GM19239 (cell line): ENCODE measurements around the gene ENPP7.

Source experiments
- DNase-seq: peaks from one replicate; pipeline ENCODE4 v3.0.0; 2011; ENCODE audit warnings: low spot score; ENCODE audit not compliant: insufficient read length
- FAIRE-seq: peaks from 2 replicates; lab custom pipeline; 2011; peaks lifted over from hg19 to GRCh38; lab: Jason Lieb, UNC

The ENPP7 gene, protein sequence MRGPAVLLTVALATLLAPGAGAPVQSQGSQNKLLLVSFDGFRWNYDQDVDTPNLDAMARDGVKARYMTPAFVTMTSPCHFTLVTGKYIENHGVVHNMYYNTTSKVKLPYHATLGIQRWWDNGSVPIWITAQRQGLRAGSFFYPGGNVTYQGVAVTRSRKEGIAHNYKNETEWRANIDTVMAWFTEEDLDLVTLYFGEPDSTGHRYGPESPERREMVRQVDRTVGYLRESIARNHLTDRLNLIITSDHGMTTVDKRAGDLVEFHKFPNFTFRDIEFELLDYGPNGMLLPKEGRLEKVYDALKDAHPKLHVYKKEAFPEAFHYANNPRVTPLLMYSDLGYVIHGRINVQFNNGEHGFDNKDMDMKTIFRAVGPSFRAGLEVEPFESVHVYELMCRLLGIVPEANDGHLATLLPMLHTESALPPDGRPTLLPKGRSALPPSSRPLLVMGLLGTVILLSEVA

GRCh38 chr17:79730769-79731483 lies at the start of gene ENPP7:
Gene ENPP7 (plus strand): TSS chr17:79730943. CDS start chr17:79731140, 197 bp downstream.
- no peak for FAIRE-seq
- DNase-seq = no peak

GRCh38 chr17:79681101-79681621 lies 49.6 kb upstream of the ENPP7 start:
- FAIRE-seq = no peak
- no peak for DNase-seq

DNA sequence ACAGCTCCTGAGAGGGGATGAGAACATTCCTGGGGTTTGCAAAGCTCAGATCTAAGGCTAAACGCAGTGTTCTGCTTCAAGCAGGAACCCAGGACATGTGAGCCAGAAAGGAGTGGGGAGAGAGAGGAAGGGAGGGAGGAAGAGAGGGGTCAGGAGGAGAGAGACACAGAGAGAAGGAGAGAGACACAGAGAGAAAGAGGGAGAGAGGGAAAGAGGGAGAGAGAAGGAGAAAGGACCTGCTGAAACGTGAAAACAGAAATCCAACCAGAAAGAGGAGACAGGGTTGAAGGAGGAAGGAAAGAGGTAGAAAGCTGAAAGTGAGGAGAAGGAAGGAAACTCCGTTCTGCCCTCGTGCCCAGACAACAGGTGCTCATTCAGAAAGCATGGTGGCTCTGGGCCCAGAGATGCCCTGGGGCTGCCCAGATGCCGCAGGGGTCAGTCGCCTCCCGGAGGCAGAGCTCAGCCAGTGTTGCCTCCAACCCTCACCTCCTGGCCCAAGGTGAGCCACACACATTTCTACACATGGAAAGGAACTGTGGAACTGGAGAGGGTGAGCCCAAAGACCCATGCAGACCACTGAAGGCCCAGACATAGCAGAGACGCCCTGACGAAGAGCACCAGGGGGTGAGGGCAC lies 49.0 kb upstream of the ENPP7 start:
- FAIRE-seq (no peak), DNase-seq (no peak)

- FAIRE-seq (no peak), DNase-seq (no peak)
Measured at GRCh38 chr17:79683365-79683764, 47.4 kb upstream of the ENPP7 start.

- FAIRE-seq (no peak), DNase-seq (no peak)
Measured at GRCh38 chr17:79684132-79684985, 46.4 kb upstream of the ENPP7 start.

DNA sequence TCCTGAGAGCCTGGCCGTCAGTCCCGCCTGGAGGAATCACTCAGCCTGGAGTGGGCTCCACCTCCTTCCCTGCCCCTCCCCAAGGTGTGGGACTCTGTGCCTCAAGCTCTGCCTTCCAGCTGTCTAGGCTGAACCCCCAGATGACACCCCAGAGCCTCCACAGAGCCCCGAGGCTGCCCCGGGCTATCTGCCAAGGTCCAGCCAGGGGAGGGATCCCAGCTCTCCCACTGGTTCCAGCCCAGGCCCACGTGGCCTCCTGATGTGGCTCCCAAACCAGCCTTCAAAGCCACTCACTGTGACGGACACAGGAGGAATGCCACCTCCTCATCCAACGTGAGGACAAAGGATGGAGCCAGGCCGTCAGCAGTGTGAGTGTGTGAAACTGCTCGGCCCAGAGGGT lies 45.6 kb upstream of the ENPP7 start:
- FAIRE-seq (no peak), DNase-seq (no peak)

DNA sequence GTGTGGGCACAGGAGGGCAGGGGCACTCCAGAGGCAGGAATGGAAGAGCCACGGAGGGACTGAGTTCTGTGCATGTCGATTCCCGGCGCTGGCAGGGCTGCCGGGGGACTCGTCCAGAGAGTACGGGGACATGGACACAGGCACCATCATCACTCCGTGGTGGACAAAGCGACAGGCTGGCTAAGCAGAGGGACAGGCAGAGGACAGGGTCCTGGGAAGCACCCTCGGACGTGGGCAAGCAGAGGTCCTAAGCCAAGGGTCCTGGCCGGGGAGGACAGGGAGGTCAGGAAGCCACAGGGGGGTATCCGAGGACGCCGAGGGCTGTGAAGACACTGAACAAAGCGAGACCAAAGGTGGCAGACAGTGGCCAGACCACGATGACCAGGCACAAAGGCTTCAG lies 44.3 kb upstream of the ENPP7 start:
- no peak for DNase-seq
- no peak for FAIRE-seq

DNA sequence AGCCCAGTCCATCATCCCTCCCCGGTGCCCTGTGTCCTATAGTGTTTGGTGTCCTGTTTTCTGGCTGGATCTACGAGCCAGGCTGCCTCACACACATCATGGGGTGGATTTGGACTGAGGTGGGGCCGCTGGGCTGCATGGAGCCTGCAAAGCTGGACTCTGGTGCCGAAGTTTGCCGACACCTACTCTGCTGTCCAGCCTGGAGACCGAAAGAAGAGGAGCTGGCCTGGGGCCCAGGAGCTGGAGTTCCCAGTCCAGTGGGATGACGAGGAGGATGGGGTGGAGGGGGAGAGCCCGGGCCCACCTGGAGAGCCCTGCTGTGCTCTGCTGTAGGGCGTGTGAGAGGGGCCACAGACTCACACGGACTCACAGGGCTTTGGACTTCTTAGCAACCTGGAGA lies 40.3 kb upstream of the ENPP7 start:
- FAIRE-seq (no peak), DNase-seq (no peak)

DNA sequence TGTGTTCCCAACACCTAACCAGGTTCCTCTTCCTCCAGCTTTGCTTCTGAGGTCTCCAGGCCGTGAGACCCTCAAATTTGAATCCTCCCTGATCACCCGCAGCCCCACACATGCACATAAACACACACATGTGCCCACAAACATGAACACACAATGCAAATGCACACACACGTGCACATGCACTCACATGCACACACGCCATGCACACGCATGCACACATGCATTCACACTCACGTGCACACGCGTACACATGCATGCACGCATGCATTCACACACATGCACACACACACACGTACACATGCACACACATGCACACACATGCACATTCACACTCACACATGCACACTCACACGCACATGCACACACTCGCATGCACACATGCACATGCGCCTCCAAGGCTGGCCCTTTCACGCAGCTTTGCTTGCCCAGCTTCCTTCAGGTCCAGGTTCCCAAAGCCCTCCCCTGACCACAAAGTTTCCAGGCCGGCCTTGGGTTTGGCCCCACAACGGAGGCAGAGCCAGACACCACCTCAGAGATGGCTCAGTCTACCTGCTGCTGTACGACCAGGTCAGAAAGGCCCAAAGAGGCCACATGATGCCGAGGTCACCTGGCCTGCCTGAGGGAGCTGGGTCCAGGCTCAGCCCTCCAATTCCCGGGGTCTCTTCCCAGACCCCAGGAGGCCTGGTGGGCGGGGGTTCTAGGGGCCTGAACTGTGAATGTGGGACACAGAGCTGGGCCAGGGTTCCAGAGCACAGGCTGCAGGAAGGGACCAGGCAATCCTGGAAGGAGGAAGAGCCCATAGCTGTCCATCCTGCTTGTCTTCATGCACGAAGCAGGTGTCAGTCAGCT lies 39.5 kb upstream of the ENPP7 start:
- no peak for FAIRE-seq

GRCh38 chr17:79691931-79692330 lies 38.8 kb upstream of the ENPP7 start:
- FAIRE-seq = no peak
- no peak for DNase-seq

More for the DNA sequence above, 39.5 kb upstream of the ENPP7 start:
- no peak for DNase-seq

DNA sequence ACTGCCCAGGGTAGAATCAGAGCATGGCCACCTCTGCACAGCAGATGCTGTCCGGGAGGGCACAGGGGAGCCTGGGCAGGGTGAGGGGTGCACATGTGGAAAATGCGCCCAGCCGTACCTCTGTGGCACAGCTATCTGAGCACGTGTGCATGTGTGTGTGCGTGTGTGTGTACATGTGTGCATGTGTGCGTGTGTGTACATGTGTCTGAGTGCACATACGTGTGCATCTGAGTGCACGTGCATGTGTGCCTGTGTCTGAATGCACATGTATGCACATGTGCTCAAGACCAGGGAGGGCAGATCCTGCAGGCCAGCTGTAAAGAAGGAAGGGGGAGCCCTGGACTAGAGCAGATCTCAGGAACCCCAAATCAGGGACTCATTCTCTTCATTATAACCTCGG lies 37.3 kb upstream of the ENPP7 start:
- FAIRE-seq (no peak), DNase-seq (no peak)

- FAIRE-seq (no peak), DNase-seq (no peak)
Measured at GRCh38 chr17:79695293-79695790, 35.4 kb upstream of the ENPP7 start.

DNA sequence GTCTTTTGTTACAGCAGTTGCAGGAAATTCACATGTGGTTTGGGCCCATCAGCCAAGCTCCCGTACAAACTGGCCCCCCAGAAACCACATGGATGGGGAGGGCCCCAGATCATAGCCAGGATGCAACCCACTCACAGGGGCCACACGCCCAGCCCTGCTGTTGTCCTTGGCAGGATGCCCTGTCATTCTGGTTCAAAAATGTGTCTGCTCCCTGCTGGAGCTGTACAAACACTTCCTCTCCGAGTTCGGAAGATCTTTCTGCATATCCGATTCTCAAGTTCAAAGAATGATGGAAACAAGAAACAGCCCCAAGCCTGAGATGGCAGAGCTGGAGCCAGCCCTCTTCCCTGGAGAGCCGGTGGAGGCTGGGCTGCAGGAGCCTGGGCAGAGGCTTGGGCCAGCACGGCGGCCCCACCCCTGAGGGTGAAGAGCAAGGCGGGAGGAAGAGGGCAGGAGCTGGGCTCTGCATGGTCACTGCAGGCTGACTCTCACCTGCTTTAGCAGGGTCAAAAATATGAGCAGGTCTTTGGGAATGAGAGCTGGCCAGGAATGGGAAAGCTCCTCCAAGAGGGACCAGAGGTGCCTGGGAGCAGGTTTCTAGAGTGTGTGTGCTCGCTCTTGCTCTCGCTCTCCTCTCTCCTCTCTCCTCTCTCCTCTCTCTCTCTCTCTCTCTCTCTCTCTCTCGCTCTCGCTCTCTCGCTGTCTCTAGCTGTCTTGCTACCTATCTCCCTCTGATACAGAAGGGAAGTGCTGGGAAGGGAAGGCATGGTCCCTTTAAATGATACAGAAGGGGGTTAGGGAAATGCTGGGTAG lies 34.7 kb upstream of the ENPP7 start:
- no peak for DNase-seq
- no peak for FAIRE-seq

DNA sequence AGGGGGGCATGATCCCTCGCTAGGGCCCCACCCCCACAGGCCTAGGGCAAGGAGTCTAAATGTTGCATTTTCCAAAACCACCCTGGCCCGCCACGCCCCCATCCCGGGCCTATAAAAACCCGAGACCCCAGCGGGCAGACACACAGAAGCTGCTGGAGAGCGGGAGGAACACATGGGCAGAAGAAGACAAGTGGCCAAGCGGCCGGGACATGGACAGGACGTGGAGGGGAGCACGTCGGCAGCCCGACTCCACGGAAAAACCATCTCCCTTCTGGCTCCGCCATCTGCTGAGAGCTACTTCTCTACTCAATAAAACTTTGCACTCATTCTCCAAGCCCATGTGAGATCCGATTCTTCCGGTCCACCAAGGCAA lies 34.1 kb upstream of the ENPP7 start:
- FAIRE-seq (no peak), DNase-seq (no peak)

DNA sequence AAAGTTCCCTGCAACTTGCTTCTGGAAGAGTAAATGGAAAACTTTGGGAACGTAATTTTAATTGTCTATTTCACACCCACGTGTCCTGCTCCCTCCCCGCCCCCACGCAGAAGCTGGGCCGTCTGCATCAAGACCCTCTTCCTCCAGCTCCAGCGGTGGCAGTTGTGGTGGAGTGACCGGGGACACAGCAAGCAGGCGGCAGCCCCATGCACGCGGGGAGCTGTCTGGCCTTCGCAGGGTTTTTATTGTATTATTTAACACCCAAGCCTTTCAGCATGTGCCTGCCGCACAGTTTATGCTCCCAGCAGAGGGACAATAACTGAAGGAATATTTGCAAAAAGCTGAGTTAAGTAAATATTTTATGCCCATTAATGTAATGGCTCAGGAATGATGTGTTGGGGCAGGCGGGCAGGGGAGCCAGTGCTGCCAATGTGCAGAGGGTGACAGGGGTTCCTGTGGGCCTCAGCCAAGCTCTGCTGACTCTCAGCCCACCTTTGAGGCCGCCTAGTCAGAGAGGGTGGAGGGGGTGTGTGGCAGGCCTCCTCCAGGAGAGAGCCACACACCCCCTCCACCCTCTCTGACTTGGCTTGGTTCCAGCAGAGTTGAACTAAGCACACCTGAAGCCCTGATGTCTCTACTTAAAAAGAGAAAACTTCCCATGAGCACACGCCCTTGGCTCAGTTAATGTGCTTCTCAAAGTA lies 32.4 kb upstream of the ENPP7 start:
- FAIRE-seq = no peak
- DNase-seq = no peak

DNA sequence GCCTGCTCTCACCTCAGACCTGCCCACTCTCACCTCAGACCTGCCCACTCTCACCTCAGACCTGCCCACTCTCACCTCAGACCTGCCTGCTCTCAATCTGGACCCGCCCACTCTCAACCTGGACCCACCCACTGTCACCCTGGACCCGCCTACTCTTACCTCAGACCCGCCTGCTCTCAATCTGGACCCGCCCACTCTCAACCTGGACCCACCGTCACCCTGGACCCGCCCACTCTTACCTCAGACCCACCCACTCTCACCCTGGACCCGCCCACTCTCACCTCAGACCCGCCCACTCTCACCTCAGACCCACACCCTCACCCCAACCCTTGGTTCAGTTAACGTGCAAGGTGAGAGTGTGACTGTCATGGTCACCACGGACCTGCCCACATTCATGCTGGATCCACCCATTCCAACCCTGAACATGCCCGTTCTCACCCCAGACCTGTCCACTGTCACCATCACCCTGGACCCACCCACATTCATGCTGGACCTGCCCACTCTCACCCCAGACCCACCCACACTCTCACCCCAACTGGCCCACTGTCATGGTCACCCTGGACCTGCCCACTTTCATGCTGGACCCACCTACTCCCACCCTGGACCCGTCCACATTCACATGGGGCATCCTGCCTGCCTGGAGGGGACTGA lies 31.2 kb upstream of the ENPP7 start:
- DNase-seq (no peak), FAIRE-seq (no peak)

DNA sequence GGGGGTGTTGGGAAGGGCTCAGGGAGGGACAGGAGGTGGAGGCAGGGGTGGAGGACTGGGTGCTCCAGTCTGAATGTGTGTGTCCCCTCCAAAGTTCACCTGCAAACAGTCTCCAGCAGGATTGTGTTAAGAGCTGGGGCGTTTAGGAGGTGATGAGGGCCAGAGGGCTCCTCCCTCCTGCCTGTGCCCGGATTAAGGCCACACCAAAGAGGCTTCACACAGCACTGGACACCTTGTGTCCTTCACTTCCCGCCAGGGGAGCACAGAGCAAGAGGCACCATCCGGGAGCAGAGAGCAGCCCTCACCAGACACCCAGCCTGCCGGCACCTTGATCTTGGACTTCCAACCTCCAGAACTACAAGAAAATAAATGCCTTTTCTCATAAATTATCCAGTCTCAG lies 30.2 kb upstream of the ENPP7 start:
- no peak for FAIRE-seq

More for the DNA sequence above, 30.2 kb upstream of the ENPP7 start:
- no peak for DNase-seq
